Measurements from ENCODE around the gene GRN. TPM values are rescaled to one million over a fixed set of nuclear protein-coding genes. Genes with fewer than 3 reads are reported as not detected.
A peak's percentile ranks its signal among the peaks of the same experiment; 100 is the strongest.

GRN gene
- total and polyA plus RNA-seq, 2 of the 13 experiments (the other 11 are each of a cell fraction or from before 2014, with no cell fraction given), result 86.6 to 143 TPM

DNA sequence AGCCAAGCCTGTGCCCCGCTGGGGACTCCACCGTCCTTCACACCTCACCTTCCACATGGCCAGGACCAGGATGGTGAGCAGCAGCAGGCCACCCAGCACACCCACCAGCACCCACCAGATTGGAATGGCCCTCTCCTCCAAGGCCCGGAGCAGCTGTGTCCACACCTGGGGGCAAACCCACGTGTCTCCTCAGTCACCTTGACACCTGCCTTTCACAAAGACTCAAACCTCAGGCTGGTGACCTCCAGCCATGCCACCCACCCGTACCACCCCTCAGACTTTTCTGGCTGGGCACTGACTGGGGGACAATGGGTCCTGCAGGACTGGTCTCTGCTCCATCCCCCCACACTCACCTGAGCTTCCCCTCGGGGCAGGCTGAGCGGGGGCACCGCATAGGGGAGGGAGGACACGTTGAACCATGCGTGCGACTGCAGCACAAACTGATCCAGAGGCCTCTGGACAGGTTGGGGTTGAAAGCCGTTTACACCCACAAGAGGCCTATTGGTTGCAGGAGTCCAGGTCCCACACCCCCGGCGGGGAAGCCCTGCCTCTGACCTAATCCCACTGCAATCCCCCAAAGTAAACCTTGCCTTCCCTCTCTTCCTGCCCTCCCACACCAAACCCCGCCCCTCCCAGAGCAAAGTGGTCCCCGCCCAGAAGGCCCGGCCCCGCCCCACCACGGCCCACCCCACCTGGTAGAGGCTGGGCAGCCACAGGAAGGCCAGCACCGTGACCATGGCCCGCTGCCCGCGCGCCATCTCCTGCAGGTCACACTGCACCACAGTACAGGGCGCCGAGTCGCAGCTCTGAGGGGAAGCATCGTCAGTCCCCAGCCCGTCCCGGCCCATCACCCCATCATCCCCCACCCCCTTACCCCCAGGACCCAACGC lies 29.4 kb downstream of the GRN start (continued):
- TF ChIP-seq, protein P1, sequence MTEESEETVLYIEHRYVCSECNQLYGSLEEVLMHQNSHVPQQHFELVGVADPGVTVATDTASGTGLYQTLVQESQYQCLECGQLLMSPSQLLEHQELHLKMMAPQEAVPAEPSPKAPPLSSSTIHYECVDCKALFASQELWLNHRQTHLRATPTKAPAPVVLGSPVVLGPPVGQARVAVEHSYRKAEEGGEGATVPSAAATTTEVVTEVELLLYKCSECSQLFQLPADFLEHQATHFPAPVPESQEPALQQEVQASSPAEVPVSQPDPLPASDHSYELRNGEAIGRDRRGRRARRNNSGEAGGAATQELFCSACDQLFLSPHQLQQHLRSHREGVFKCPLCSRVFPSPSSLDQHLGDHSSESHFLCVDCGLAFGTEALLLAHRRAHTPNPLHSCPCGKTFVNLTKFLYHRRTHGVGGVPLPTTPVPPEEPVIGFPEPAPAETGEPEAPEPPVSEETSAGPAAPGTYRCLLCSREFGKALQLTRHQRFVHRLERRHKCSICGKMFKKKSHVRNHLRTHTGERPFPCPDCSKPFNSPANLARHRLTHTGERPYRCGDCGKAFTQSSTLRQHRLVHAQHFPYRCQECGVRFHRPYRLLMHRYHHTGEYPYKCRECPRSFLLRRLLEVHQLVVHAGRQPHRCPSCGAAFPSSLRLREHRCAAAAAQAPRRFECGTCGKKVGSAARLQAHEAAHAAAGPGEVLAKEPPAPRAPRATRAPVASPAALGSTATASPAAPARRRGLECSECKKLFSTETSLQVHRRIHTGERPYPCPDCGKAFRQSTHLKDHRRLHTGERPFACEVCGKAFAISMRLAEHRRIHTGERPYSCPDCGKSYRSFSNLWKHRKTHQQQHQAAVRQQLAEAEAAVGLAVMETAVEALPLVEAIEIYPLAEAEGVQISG (CRISPR knock-in tag; IDR thresholded peaks at IDR 0.05), result no peak; the same call in 1 of the 2 replicates
- TF ChIP-seq ZNF121 (CRISPR knock-in tag; IDR thresholded peaks at IDR 0.05) (no peak), ZNF775 (CRISPR knock-in tag; IDR thresholded peaks at IDR 0.05; ENCODE audit: borderline replicate concordance) (no peak), ZNF598 (CRISPR knock-in tag; IDR thresholded peaks at IDR 0.05; ENCODE audit: borderline replicate concordance) (no peak), HNRNPH1 (optimal IDR thresholded peaks at IDR 0.05; ENCODE audit: low read depth, low read length) (no peak), U2AF2 (IDR thresholded peaks at IDR 0.05; ENCODE audit: low read depth, low read length) (no peak), ZNF572 (CRISPR knock-in tag; IDR thresholded peaks at IDR 0.05) (peak; percentile 87), KDM1A (CRISPR knock-in tag; IDR thresholded peaks at IDR 0.05) (no peak), TEAD3 (CRISPR knock-in tag; optimal IDR thresholded peaks at IDR 0.05; ENCODE audit: borderline replicate concordance) (peak; percentile 60), ZNF143 (CRISPR knock-in tag; IDR thresholded peaks at IDR 0.05) (no peak)
- TF ChIP-seq, protein P2, sequence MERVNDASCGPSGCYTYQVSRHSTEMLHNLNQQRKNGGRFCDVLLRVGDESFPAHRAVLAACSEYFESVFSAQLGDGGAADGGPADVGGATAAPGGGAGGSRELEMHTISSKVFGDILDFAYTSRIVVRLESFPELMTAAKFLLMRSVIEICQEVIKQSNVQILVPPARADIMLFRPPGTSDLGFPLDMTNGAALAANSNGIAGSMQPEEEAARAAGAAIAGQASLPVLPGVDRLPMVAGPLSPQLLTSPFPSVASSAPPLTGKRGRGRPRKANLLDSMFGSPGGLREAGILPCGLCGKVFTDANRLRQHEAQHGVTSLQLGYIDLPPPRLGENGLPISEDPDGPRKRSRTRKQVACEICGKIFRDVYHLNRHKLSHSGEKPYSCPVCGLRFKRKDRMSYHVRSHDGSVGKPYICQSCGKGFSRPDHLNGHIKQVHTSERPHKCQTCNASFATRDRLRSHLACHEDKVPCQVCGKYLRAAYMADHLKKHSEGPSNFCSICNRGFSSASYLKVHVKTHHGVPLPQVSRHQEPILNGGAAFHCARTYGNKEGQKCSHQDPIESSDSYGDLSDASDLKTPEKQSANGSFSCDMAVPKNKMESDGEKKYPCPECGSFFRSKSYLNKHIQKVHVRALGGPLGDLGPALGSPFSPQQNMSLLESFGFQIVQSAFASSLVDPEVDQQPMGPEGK (CRISPR knock-in tag; IDR thresholded peaks at IDR 0.05), result peak; percentile 83
- TF ChIP-seq, protein P3, sequence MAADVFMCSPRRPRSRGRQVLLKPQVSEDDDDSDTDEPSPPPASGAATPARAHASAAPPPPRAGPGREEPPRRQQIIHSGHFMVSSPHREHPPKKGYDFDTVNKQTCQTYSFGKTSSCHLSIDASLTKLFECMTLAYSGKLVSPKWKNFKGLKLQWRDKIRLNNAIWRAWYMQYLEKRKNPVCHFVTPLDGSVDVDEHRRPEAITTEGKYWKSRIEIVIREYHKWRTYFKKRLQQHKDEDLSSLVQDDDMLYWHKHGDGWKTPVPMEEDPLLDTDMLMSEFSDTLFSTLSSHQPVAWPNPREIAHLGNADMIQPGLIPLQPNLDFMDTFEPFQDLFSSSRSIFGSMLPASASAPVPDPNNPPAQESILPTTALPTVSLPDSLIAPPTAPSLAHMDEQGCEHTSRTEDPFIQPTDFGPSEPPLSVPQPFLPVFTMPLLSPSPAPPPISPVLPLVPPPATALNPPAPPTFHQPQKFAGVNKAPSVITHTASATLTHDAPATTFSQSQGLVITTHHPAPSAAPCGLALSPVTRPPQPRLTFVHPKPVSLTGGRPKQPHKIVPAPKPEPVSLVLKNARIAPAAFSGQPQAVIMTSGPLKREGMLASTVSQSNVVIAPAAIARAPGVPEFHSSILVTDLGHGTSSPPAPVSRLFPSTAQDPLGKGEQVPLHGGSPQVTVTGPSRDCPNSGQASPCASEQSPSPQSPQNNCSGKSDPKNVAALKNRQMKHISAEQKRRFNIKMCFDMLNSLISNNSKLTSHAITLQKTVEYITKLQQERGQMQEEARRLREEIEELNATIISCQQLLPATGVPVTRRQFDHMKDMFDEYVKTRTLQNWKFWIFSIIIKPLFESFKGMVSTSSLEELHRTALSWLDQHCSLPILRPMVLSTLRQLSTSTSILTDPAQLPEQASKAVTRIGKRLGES (CRISPR knock-in tag; IDR thresholded peaks at IDR 0.05; ENCODE audit: borderline replicate concordance), result no peak
- TF ChIP-seq, protein P4, sequence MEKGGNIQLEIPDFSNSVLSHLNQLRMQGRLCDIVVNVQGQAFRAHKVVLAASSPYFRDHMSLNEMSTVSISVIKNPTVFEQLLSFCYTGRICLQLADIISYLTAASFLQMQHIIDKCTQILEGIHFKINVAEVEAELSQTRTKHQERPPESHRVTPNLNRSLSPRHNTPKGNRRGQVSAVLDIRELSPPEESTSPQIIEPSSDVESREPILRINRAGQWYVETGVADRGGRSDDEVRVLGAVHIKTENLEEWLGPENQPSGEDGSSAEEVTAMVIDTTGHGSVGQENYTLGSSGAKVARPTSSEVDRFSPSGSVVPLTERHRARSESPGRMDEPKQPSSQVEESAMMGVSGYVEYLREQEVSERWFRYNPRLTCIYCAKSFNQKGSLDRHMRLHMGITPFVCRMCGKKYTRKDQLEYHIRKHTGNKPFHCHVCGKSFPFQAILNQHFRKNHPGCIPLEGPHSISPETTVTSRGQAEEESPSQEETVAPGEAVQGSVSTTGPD (CRISPR knock-in tag; IDR thresholded peaks at IDR 0.05), result 0 out of 2 replicates have a peak, but pooled peaks have one; percentile 27
- TF ChIP-seq, protein P5, sequence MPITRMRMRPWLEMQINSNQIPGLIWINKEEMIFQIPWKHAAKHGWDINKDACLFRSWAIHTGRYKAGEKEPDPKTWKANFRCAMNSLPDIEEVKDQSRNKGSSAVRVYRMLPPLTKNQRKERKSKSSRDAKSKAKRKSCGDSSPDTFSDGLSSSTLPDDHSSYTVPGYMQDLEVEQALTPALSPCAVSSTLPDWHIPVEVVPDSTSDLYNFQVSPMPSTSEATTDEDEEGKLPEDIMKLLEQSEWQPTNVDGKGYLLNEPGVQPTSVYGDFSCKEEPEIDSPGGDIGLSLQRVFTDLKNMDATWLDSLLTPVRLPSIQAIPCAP (CRISPR knock-in tag; IDR thresholded peaks at IDR 0.05; ENCODE audit: low read depth), result no peak
